Liver (tissue), 9 donors: ENCODE data around the gene IGF1. TPM values are rescaled to one million over a fixed set of nuclear protein-coding genes. Genes with fewer than 3 reads are reported as not detected.

Experiments
- DNase-seq: peaks from one replicate; pipeline ENCODE4 v3.0.0-alpha.2; 2017; ENCODE audit warnings: low spot score
- H3K27ac ChIP-seq, 2 donors: one replicate each; pipeline ENCODE4 v1.7.0; 2013; ENCODE audit warnings: inconsistent platforms in 2 of 2, low read length in 2 of 2, control low read depth in 1 of 2, low read depth in 1 of 2, mild to moderate bottlenecking in 1 of 2
- H3K27me3 ChIP-seq, 4 donors: one replicate each; pipeline versions ENCODE4 v1.6.1 to v1.7.0; 2013; ENCODE audit warnings: low read length in 3 of 4, inconsistent platforms in 1 of 4, mild to moderate bottlenecking in 1 of 4, moderate library complexity in 1 of 4; ENCODE audit not compliant: control insufficient read depth in 4 of 4, insufficient read depth in 4 of 4
- H3K36me3 ChIP-seq, 4 donors: one replicate each; pipeline versions ENCODE4 v1.6.1 to v1.7.0; 2013; ENCODE audit warnings: low read length in 3 of 4, mild to moderate bottlenecking in 3 of 4, low read depth in 1 of 4, moderate library complexity in 1 of 4; ENCODE audit not compliant: control insufficient read depth in 4 of 4, insufficient read depth in 3 of 4
- H3K4me1 ChIP-seq, 4 donors: one replicate each; pipeline versions ENCODE4 v1.6.1 to v1.7.0; 2013; ENCODE audit warnings: low read length in 3 of 4, mild to moderate bottlenecking in 3 of 4, moderate library complexity in 1 of 4; ENCODE audit not compliant: control insufficient read depth in 4 of 4, insufficient read depth in 4 of 4
- H3K4me3 ChIP-seq, 3 donors: one replicate each; pipeline versions ENCODE4 v1.6.1 to v1.7.0; 2013; ENCODE audit warnings: low read length in 3 of 3, control low read depth in 1 of 3, low read depth in 1 of 3, mild to moderate bottlenecking in 1 of 3
- H3K9ac ChIP-seq, 2 donors: one replicate each; pipeline ENCODE4 v1.7.0; 2013; ENCODE audit warnings: low read length in 2 of 2, mild to moderate bottlenecking in 2 of 2, moderate library complexity in 2 of 2, control low read depth in 1 of 2, low read depth in 1 of 2
- H3K9me3 ChIP-seq, 4 donors: one replicate each; pipeline versions ENCODE4 v1.6.1 to v1.7.0; 2013; ENCODE audit warnings: low read length in 3 of 4; ENCODE audit not compliant: control insufficient read depth in 4 of 4
- CTCF ChIP-seq: fragments of 150-350 bp; IDR thresholded peaks from 2 replicates; pipeline ENCODE4 v1.5.1; 2017; ENCODE audit warnings: improper control_type of control experiment, low read depth, low read length; ENCODE audit not compliant: missing input control
- EGR1 ChIP-seq, 2 donors: IDR thresholded peaks; 2 replicates each; pipeline ENCODE4 v1.6.1; 2016 to 2018; ENCODE audit warnings: antibody characterized with exemption in 2 of 2, low read depth in 2 of 2
- FOXA1 ChIP-seq: IDR thresholded peaks from 2 replicates; pipeline ENCODE4 v1.6.1; 2016; ENCODE audit warnings: antibody characterized with exemption
- FOXA2 ChIP-seq: IDR thresholded peaks from 2 replicates; pipeline ENCODE4 v1.6.1; 2016; ENCODE audit warnings: antibody characterized with exemption
- GABPA ChIP-seq, 2 donors: IDR thresholded peaks in 1 of 2; conservative IDR thresholded peaks in 1 of 2; 2 replicates each; pipeline ENCODE4 v1.6.1; 2016; ENCODE audit warnings: antibody characterized with exemption in 2 of 2, mild to moderate bottlenecking in 1 of 2, moderate library complexity in 1 of 2
- HNF4G ChIP-seq: IDR thresholded peaks from 2 replicates; pipeline ENCODE4 v1.6.1; 2016; ENCODE audit warnings: antibody characterized with exemption
- MAX ChIP-seq: IDR thresholded peaks from 2 replicates; pipeline ENCODE4 v1.6.1; 2016; ENCODE audit warnings: antibody characterized with exemption
- NR2F2 ChIP-seq: IDR thresholded peaks from 2 replicates; pipeline ENCODE4 v1.6.1; 2016; ENCODE audit warnings: antibody characterized with exemption
- RAD21 ChIP-seq, 2 donors: IDR thresholded peaks; 2 replicates each; pipeline ENCODE4 v1.6.1; 2016; ENCODE audit warnings: antibody characterized with exemption in 2 of 2, mild to moderate bottlenecking in 2 of 2
- REST ChIP-seq: IDR thresholded peaks from 2 replicates; pipeline ENCODE4 v1.6.1; 2016; ENCODE audit warnings: antibody characterized with exemption, mild to moderate bottlenecking
- RXRA ChIP-seq, 2 donors: IDR thresholded peaks; 2 replicates each; pipeline ENCODE4 v1.6.1; 2017 to 2018; ENCODE audit warnings: antibody characterized with exemption in 2 of 2, mild to moderate bottlenecking in 1 of 2
- SP1 ChIP-seq: IDR thresholded peaks from 2 replicates; pipeline ENCODE4 v1.6.1; 2018; ENCODE audit warnings: antibody characterized with exemption, mild to moderate bottlenecking
- TAF1 ChIP-seq: conservative IDR thresholded peaks from 2 replicates; pipeline ENCODE4 v1.6.1; 2016; ENCODE audit warnings: antibody characterized with exemption, mild to moderate bottlenecking
- YY1 ChIP-seq: IDR thresholded peaks from 2 replicates; pipeline ENCODE4 v1.6.1; 2016; ENCODE audit warnings: antibody characterized with exemption, mild to moderate bottlenecking
- ZBTB33 ChIP-seq: IDR thresholded peaks from 2 replicates; pipeline ENCODE4 v1.6.1; 2016; ENCODE audit warnings: antibody characterized with exemption
- WGBS: extraction: QIAGEN DNeasy Blood & Tissue Kit; methylation state at CpG from one replicate; pipeline ENCODE4 v1.1.7; 2013; 5-methylcytosine and 5-hydroxymethylcytosine counted together
- polyA plus RNA-seq, 2 donors: library from polyadenylated mRNA; stranded (reverse) in 1 of 2; unstranded in 1 of 2; fragments of 200-250 nt in 1 of 2; fragments of >200 nt in 1 of 2; fragmentation: Nextera tagmentation in 1 of 2; extraction: Ambion mirVana in 1 of 2; gene quantifications; one replicate each; pipeline versions ENCODE4 v1.2.1 to v1.2.3, GENCODE V29; 2013 to 2015
- total RNA-seq, 2 donors: library from RNA; depleted of rRNA; stranded (reverse); fragments of >200 nt; gene quantifications; one replicate each; pipeline ENCODE4 v1.2.3, GENCODE V29; 2014
- donor health status: healthy.
- donor health status: healthy.
- donor health status: healthy.
- donor health status: healthy.
- donor health status: healthy.

Gene IGF1
- total and polyA plus RNA-seq, 4 donors = 0.61 to 118 (median 33.3) TPM

- no peak for TF ChIP-seq HNF4G
- no peak for TF ChIP-seq TAF1
- TF ChIP-seq EGR1 (IDR thresholded peaks at IDR 0.05; ENCODE audit: low read depth in 2 of 2) = no peak
- TF ChIP-seq SP1 = no peak
- no peak for TF ChIP-seq YY1
- TF ChIP-seq RXRA (IDR thresholded peaks at IDR 0.05) = no peak
These were observed 131.3 kb downstream of the IGF1 start (continued) for GRCh38 chr12:102349079-102349478.

GRCh38 chr12:102347811-102348210 is 132.6 kb downstream of the IGF1 start:
- WGBS = 79% methylated on average over 4 of the region's 4 CpGs
- DNase-seq = no peak
- Histone ChIP-seq H3K27me3 (no peaks in the 10 kb centered on the region), H3K27ac (no peak overlapping the region), H3K4me1 (peaks cover 3 to 10% (median 7%) of the 10 kb centered on the region in 4 donors), H3K4me3 (no peak overlapping the region), H3K9me3 (no peaks in the 10 kb centered on the region), H3K36me3 (no peaks in the 10 kb centered on the region), H3K9ac (no peak overlapping the region)
- no peak for TF ChIP-seq HNF4G
- TF ChIP-seq CTCF = no peak
- TF ChIP-seq TAF1 = no peak
- no peak for TF ChIP-seq YY1
- no peak for TF ChIP-seq RXRA (IDR thresholded peaks at IDR 0.05)
- no peak for TF ChIP-seq GABPA (IDR thresholded peaks at IDR 0.05 in 1 of 2, conservative IDR thresholded peaks at IDR 0.05 in 1 of 2)
- TF ChIP-seq MAX = no peak
- TF ChIP-seq RAD21 (IDR thresholded peaks at IDR 0.05) = no peak
- TF ChIP-seq EGR1 (IDR thresholded peaks at IDR 0.05; ENCODE audit: low read depth in 2 of 2) = no peak
- no peak for TF ChIP-seq ZBTB33
- no peak for TF ChIP-seq NR2F2
- no peak for TF ChIP-seq FOXA1
- TF ChIP-seq REST = no peak
- no peak for TF ChIP-seq FOXA2
